Heart left ventricle (tissue), 16 donors: ENCODE measurements around the gene AQP6. TPM values are rescaled to one million over a fixed set of nuclear protein-coding genes. Genes with fewer than 3 reads are reported as not detected.

Experiments used
- ATAC-seq, 4 donors: fragments of 200-7000 bp; cut with Tn5 transposase; one replicate each; pipeline ENCODE4 v1.9.1; 2020 to 2022; ENCODE audit warnings: moderate library complexity in 4 of 4, mild to moderate bottlenecking in 3 of 4, moderate number of reproducible peaks in 1 of 4
- DNase-seq, 5 donors: peaks; one replicate each; pipeline ENCODE4 v3.0.0-alpha.2; 2020
- H3K27ac ChIP-seq, 12 donors: fragments of 200-600 bp; sonication (generic) in 4 of 12; one replicate each; pipeline versions ENCODE4 v1.5.0 to v1.8.0; 2016 to 2022; ENCODE audit warnings: mild to moderate bottlenecking in 2 of 12
- H3K27me3 ChIP-seq, 9 donors: fragments of 200-600 bp; sonication (generic) in 2 of 9; one replicate each; pipeline versions ENCODE4 v1.5.1 to v1.8.0; 2016 to 2022; ENCODE audit warnings: mild to moderate bottlenecking in 3 of 9
- H3K36me3 ChIP-seq, 9 donors: fragments of 200-600 bp; sonication (generic) in 2 of 9; one replicate each; pipeline versions ENCODE4 v1.5.0 to v1.8.0; 2018 to 2022; ENCODE audit warnings: mild to moderate bottlenecking in 2 of 9
- H3K4me1 ChIP-seq, 12 donors: fragments of 200-600 bp; sonication (generic) in 4 of 12; one replicate each; pipeline versions ENCODE4 v1.5.0 to v1.8.0; 2016 to 2022; ENCODE audit warnings: mild to moderate bottlenecking in 3 of 12
- H3K4me3 ChIP-seq, 12 donors: fragments of 200-600 bp; sonication (generic) in 4 of 12; one replicate each; pipeline versions ENCODE4 v1.5.0 to v1.8.0; 2017 to 2022; ENCODE audit warnings: mild to moderate bottlenecking in 9 of 12, moderate library complexity in 4 of 12
- H3K9me3 ChIP-seq, 12 donors: fragments of 200-600 bp; sonication (generic) in 4 of 12; one replicate each; pipeline versions ENCODE4 v1.5.0 to v1.8.0; 2016 to 2022; ENCODE audit warnings: mild to moderate bottlenecking in 1 of 12
- POLR2A ChIP-seq, 2 donors: fragments of 450-650 bp; IDR thresholded peaks; one replicate each; pipeline ENCODE4 v1.6.1; 2017; ENCODE audit warnings: antibody characterized with exemption in 2 of 2, mild to moderate bottlenecking in 2 of 2, moderate library complexity in 2 of 2
- WGBS, 4 donors: extraction: QIAGEN DNeasy Blood & Tissue Kit in 2 of 4; methylation state at CpG; one replicate each; pipeline versions ENCODE4 v1.1.5 to v1.1.7; 2013 to 2018; 5-methylcytosine and 5-hydroxymethylcytosine counted together
- intact Hi-C, 10 donors: fragments of 100-400 bp; cut with DNase I; formaldehyde crosslinking; loops; one replicate each; pipeline versions ENCODE4 v1.11.1 to v1.14.2; 2022
- polyA plus RNA-seq, 2 donors: library from polyadenylated mRNA; stranded (reverse); fragments of 200-250 nt; gene quantifications; one replicate each; pipeline ENCODE4 v1.2.3, GENCODE V29; 2013
- total RNA-seq, 9 donors: library from RNA; depleted of rRNA in 2 of 9; stranded (reverse); fragments of >200 nt in 2 of 9; fragmentation: NEBNext Ultra II Directional in 3 of 9; extraction: Animal tissue kit (Norgen Biotek cat#: 25700) in 3 of 9; gene quantifications; one replicate each; pipeline versions ENCODE4 v1.1.0 to v1.2.4, GENCODE V29; 2016 to 2023
- TF ChIP-seq, protein P1 (sequence below), 12 donors: fragments of 200-600 bp; sonication (generic) in 4 of 12; IDR thresholded peaks; one replicate each; pipeline versions ENCODE4 v1.5.0 to v1.8.0; 2018 to 2022; ENCODE audit warnings: antibody characterized with exemption in 12 of 12, mild to moderate bottlenecking in 5 of 12
- donor health status: ischemic (EF 13 %, LVEDD 7.1; RV severe dilation, severe dysfunction).
- donor health status: healthy with polysubstance abuse.
- donor health status: DM: no; HTN: yes; CAD: no.
- donor health status: DM: no; HTN: no; CAD: no.
- donor health status: ischemic (EF 25% LVEDD 6.9; RV normal size, moderate dysfunction).
- donor health status: ischemic (EF 25% LVEDD 5.7; RV mildly dilated, moderate dysfunction).
- donor health status: healthy.
- donor health status: DM: yes; HTN: yes; CAD: no.
- donor health status: ischemic (EF 35%, LVEDD 5.7; RV mildly dilated, moderate dysfunction).
- donor health status: nonischemic (EF 11% LVEDD 7.7; RV severe dilation, severe dysfunction).
- donor health status: DM: yes; HTN: yes; CAD: no.
- donor health status: PGD.
- donor health status: ischemic (EF 29% LVEDD 5.4; RV normal size, mild dysfunction).
- donor health status: nonischemic (EF 23%, LVEDD 6.1; RV moderate dilation, normal function).

The AQP6 gene
- total and polyA plus RNA-seq, 11 donors = 0.04 TPM; not detected in 9

DNA sequence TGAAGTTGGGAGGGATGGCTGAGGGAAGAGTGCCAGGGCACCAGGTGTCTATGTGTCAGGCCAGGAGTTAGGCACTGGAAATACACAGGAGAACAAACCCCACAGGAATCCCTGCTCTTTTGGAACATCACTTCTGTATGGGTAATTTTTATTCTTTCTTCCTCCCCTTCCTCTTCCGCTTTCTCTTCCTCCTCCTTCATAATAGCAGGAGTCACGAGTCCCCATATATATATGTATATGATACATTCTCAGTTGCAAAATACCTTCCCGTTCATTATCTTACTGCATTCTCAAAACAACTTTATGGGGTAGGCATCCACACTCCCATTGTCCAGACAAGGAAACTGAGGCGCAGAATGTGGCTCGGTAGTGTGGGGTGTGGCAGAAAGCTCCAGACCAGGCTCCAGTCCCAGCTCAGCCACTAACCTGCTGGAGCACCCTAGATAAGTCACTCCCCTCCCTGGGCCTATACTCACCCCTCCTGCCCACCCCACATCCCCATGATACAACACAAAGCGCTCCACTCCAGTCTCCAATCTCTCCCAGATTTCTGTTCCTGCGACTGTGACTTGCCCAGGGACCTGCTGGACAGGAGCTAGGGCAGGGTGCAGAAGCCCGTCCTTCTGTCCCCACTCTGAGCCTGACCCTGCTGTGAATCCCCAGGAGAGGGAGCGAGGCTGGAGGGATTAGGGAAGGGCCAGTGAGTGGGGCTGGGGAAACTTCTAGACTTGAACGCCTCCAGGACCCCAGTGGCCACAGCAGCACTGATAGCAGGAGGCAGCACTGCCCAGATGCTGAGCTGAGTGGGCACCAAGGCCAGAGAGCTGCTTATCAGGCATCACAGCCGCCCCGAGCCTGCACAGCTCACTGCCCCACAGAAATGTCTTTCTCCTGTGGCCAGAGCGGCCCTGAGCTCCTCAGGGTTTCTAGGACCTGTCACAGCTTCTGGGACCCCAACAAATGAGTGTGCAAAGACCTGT lies 23.6 kb upstream of the AQP6 start:
- Histone ChIP-seq H3K4me1 (peaks cover 0 to 19% (median 5%) of the 10 kb centered on the region in 12 donors), H3K36me3 (no peaks in the 10 kb centered on the region), H3K27ac (no peak overlapping the region), H3K9me3 (no peaks in the 10 kb centered on the region), H3K27me3 (peaks cover 0 to 14% (median 0%) of the 10 kb centered on the region in 9 donors), H3K4me3 (no peak overlapping the region)
- DNase-seq (no peak), ATAC-seq (no peak)
- no peak for TF ChIP-seq POLR2A (IDR thresholded peaks at IDR 0.05)
- TF ChIP-seq, protein P1, sequence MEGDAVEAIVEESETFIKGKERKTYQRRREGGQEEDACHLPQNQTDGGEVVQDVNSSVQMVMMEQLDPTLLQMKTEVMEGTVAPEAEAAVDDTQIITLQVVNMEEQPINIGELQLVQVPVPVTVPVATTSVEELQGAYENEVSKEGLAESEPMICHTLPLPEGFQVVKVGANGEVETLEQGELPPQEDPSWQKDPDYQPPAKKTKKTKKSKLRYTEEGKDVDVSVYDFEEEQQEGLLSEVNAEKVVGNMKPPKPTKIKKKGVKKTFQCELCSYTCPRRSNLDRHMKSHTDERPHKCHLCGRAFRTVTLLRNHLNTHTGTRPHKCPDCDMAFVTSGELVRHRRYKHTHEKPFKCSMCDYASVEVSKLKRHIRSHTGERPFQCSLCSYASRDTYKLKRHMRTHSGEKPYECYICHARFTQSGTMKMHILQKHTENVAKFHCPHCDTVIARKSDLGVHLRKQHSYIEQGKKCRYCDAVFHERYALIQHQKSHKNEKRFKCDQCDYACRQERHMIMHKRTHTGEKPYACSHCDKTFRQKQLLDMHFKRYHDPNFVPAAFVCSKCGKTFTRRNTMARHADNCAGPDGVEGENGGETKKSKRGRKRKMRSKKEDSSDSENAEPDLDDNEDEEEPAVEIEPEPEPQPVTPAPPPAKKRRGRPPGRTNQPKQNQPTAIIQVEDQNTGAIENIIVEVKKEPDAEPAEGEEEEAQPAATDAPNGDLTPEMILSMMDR (IDR thresholded peaks at IDR 0.05) = no peak
- WGBS, 4 donors = 86 to 94% (median 92%) methylated on average over 12 to 13 of the region's 13 CpGs
- intact Hi-C loops = loop anchor here in 4 of 10 donors (5.0 to 10.0 kb wide), 2 partner anchors 74 to 82 kb away; no protein-coding TSS in a partner anchor

DNA sequence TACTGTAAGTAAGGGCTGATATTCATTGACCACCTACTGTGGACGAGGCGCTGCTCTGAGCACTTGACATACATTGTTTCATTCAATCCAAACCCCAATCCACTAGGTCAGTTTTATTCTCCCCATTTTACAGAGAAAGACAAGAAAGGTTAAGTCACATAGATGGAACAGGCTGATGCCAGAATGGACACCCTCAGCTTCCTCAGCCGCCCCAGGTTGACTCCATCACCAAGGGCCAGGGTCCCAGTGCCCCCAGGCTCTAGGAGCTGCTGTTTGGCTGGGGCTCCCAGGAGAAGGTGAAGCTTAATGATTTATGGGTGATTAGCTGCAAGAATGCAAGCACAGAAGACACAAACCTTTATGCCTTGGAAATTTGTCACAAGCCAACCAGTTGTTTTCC lies 22.9 kb upstream of the AQP6 start:
- intact Hi-C loops = loop anchor here in 5 of 10 donors (5.0 to 10.0 kb wide), 4 partner anchors 75 to 173 kb away; no protein-coding TSS in a partner anchor
- WGBS, 4 donors = 93 to 97% (median 95%) methylated on average over 3 of the region's 3 CpGs

DNA sequence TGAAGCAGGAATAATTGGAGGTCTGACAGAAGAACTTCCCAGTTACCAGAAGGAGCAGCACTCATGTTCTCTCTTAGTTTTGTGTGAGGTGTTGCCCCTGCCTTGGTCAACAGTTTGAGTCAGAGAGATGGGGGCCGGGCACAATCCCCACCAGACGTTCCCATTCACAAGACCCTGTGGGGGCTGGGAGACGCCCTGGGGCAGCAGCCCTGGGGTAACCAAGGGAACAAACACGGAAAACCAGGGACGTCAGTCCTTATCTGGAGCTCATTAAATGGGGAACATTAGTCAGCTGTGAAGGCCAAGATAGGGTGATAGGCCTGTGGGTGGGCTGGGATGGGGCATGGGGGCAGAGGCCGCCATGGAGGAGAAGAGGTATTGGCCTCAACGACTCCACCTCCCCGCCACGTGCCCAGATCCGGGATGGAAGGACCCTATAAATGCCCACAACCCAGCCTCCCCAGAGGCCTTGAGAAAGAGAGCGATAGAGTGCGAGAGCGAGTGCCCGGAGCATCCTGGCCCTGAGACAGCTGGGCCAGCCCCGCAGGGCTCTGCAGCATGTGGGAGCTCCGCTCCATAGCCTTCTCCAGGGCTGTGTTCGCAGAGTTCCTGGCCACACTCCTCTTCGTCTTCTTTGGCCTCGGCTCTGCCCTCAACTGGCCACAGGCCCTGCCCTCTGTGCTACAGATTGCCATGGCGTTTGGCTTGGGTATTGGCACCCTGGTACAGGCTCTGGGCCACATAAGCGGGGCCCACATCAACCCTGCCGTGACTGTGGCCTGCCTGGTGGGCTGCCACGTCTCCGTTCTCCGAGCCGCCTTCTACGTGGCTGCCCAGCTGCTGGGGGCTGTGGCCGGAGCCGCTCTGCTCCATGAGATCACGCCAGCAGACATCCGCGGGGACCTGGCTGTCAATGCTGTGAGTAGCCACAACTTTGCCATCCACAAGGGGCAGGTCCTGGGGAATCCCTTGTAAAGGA lies 22.2 kb upstream of the AQP6 start, which contains the start of gene AQP2:
Gene AQP2, plus strand, starts transcription at position 465 of the 979 bp plus-strand sequence. Its CDS starts 94 bp downstream, at position 559.
- H3K4me3 ChIP-seq = no peak within 1 kb of the TSS
- 89 to 92% (median 90%) methylated on average over 27 to 32 of the region's 32 CpGs for WGBS, 4 donors
- TF ChIP-seq POLR2A (IDR thresholded peaks at IDR 0.05) = no peak
- TF ChIP-seq, protein P1 (IDR thresholded peaks at IDR 0.05) = no peak
- peaks cover 0 to 21% (median 2%) of the 10 kb centered on the region in 12 donors for H3K4me1 ChIP-seq
- H3K27ac ChIP-seq = no peak within 1 kb of the TSS
- no peak for DNase-seq
- H3K9me3 ChIP-seq = no peaks in the 10 kb centered on the region
- peaks cover 0 to 28% (median 9%) of the 10 kb centered on the region in 9 donors for H3K27me3 ChIP-seq
- no peaks in the 10 kb centered on the region for H3K36me3 ChIP-seq
- intact Hi-C loops = loop anchor here in 2 of 10 donors (5.0 to 10.0 kb wide), 2 partner anchors 156 to 173 kb away; no protein-coding TSS in a partner anchor
- no peak for ATAC-seq

More for the DNA sequence above, 22.9 kb upstream of the AQP6 start:
- Histone ChIP-seq H3K27ac (no peak overlapping the region), H3K4me1 (peaks cover 0 to 19% (median 5%) of the 10 kb centered on the region in 12 donors), H3K36me3 (no peaks in the 10 kb centered on the region), H3K27me3 (peaks cover 0 to 22% (median 4%) of the 10 kb centered on the region in 9 donors), H3K4me3 (no peak overlapping the region), H3K9me3 (no peaks in the 10 kb centered on the region)
- ATAC-seq (no peak), DNase-seq (no peak)
- TF ChIP-seq, protein P1 (IDR thresholded peaks at IDR 0.05) = no peak
- TF ChIP-seq POLR2A (IDR thresholded peaks at IDR 0.05) = no peak
